Glutamatergic neuron (in vitro differentiated cells): ENCODE measurements around the gene NOLC1. TPM values are rescaled to one million over a fixed set of nuclear protein-coding genes. Genes with fewer than 3 reads are reported as not detected.

ENCODE experiments used
- DNase-seq: peaks from one replicate; pipeline ENCODE4 v3.0.0; 2022
- H3K27ac Mint-ChIP-seq: one replicate; pipeline ENCODE4 v1.8.0; 2020; ENCODE audit warnings: mild to moderate bottlenecking, mixed read lengths, inconsistent platforms; ENCODE audit not compliant: unreplicated experiment
- H3K27me3 Mint-ChIP-seq: one replicate; pipeline ENCODE4 v1.8.0; 2020; ENCODE audit warnings: mild to moderate bottlenecking, moderate library complexity, mixed read lengths, inconsistent platforms; ENCODE audit not compliant: unreplicated experiment
- H3K36me3 Mint-ChIP-seq: one replicate; pipeline ENCODE4 v1.8.0; 2020; ENCODE audit warnings: mild to moderate bottlenecking, mixed read lengths, inconsistent platforms; ENCODE audit not compliant: unreplicated experiment
- H3K4me1 Mint-ChIP-seq: one replicate; pipeline ENCODE4 v1.8.0; 2020; ENCODE audit warnings: mild to moderate bottlenecking, low read depth, mixed read lengths, inconsistent platforms; ENCODE audit not compliant: unreplicated experiment
- H3K4me3 Mint-ChIP-seq: one replicate; pipeline ENCODE4 v1.8.0; 2020; ENCODE audit warnings: mild to moderate bottlenecking, mixed read lengths, inconsistent platforms; ENCODE audit not compliant: unreplicated experiment
- H3K9me3 Mint-ChIP-seq: one replicate; pipeline ENCODE4 v1.8.0; 2020; ENCODE audit warnings: mild to moderate bottlenecking, moderate library complexity, mixed read lengths, inconsistent platforms; ENCODE audit not compliant: unreplicated experiment
- total RNA-seq: library from RNA; stranded (reverse); fragmentation: NEBNext Ultra II Directional; extraction: Animal tissue kit (Norgen Biotek cat#: 25700); gene quantifications from one replicate; pipeline ENCODE4 v1.2.1, GENCODE V29; 2021; ENCODE audit not compliant: unreplicated experiment
- TF ChIP-seq, protein P1 (sequence below): fragments of 200-600 bp; sonication (generic); IDR thresholded peaks from one replicate; pipeline ENCODE4 v1.5.0; 2021; ENCODE audit not compliant: partially characterized antibody, unreplicated experiment

Gene NOLC1
- total RNA-seq, 1 donor from 2014 or later = 59.5 TPM

DNA sequence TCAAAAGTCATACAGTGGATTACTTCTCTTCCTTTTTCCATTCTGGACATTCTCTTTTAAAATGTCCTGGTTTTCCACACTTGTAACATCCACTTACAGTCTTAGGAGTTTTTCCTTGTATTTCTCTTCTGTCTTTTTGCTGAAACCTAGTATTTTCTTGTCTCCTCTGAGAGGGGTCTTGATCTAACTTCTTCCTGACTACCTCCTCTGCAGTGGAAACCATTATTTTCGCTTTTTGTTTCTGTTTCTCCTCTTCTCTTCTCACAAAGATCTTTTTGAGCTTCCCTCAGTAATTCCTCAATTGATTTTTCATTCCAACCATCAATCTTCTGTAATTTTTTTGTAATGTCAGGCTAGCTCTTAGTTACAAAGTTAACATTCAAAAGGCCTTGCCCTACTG lies 50.2 kb downstream of the NOLC1 start:
- peaks cover 13% of the 10 kb centered on the region for H3K9me3 Mint-ChIP-seq
- TF ChIP-seq, protein P1, sequence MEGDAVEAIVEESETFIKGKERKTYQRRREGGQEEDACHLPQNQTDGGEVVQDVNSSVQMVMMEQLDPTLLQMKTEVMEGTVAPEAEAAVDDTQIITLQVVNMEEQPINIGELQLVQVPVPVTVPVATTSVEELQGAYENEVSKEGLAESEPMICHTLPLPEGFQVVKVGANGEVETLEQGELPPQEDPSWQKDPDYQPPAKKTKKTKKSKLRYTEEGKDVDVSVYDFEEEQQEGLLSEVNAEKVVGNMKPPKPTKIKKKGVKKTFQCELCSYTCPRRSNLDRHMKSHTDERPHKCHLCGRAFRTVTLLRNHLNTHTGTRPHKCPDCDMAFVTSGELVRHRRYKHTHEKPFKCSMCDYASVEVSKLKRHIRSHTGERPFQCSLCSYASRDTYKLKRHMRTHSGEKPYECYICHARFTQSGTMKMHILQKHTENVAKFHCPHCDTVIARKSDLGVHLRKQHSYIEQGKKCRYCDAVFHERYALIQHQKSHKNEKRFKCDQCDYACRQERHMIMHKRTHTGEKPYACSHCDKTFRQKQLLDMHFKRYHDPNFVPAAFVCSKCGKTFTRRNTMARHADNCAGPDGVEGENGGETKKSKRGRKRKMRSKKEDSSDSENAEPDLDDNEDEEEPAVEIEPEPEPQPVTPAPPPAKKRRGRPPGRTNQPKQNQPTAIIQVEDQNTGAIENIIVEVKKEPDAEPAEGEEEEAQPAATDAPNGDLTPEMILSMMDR = no peak
- H3K27me3 Mint-ChIP-seq = peaks cover 1% of the 10 kb centered on the region
- H3K4me1 Mint-ChIP-seq = no peaks in the 10 kb centered on the region
- H3K27ac Mint-ChIP-seq = no peak overlapping the region
- H3K4me3 Mint-ChIP-seq = no peak overlapping the region
- DNase-seq = no peak
- peaks cover 21% of the 10 kb centered on the region for H3K36me3 Mint-ChIP-seq

DNA sequence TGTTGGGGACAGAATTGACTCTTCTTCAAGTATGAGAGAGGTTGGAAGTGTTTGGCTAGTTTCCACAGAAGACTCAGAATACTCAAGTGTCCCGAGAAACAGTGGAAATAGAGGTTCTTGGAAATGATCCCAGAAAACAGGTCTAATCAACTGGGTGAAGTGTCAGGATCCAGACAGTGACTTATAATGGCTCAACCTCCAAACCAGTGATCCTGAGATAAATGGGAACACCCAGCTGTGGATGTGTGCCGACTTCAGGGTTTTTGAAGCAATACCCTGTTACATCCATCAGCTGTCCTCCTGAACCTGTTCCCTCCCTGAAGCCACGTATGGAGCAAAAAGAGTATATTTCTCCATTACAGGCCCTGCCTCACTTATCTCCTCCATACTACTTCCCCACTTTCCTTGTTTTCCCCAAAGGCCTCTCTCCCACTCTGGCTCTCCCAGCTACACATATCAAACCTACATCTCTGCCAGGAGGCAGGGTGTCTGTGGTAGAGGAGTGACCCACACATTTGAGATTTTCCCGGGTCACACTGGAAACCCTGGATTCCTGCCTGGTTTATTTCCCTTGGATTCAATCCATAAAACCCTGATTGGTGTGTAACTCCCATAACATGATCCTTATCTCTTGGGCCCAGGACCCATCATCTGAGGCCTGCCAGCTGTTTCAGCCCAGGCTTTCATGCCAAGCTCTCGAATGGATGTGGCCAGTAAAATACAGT lies 56.3 kb downstream of the NOLC1 start:
- Mint-ChIP-seq H3K36me3 (peaks cover 2% of the 10 kb centered on the region), H3K27me3 (peaks cover 1% of the 10 kb centered on the region), H3K4me3 (no peak overlapping the region), H3K4me1 (no peaks in the 10 kb centered on the region), H3K9me3 (peaks cover 6% of the 10 kb centered on the region), H3K27ac (no peak overlapping the region)
- no peak for DNase-seq
- TF ChIP-seq, protein P1 = no peak

DNA sequence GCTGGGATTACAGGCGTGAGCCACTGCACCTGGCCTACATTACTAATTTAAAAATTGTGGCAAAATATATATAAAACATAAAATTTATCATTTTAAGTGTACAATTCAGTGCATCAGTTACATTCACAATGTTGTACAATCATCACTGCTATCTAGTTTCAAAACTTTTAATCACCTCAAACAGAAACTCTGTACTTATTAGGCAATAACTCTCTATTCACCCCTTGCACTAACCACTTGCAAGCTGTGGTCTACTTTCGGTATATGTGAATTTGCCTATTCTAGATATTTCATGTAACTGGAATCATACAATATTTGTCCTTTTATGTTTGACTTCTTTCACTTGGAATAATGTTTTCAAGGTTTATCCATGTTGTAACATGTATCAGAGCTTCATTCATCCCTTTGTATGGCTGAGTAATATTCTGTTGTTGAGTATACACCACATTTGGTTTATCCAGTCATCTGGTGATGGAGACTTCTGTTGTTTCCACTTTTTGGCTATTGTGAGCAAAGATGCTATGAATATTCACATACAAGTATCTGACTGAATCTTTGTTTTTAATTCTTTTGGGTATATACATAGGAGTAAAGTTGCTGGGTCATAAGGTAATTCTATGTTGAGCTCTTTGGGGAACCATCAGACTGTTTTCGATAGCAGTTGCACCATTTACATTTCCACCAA lies 59.6 kb downstream of the NOLC1 start:
- H3K9me3 Mint-ChIP-seq = peaks cover 5% of the 10 kb centered on the region
- H3K4me1 Mint-ChIP-seq = no peaks in the 10 kb centered on the region
- TF ChIP-seq, protein P1 = no peak
- H3K4me3 Mint-ChIP-seq = no peak overlapping the region
- H3K27me3 Mint-ChIP-seq = no peaks in the 10 kb centered on the region
- H3K36me3 Mint-ChIP-seq = no peaks in the 10 kb centered on the region
- H3K27ac Mint-ChIP-seq = no peak overlapping the region
- no peak for DNase-seq

Other genes with a start within 250 kb of the NOLC1 start
- 48.1 TPM for gene ARMH3, start 96.2 kb upstream of the NOLC1 start, total RNA-seq
- gene HPS6, start 87.0 kb upstream of the NOLC1 start, total RNA-seq = 22.1 TPM
- gene LDB1, start 32.0 kb upstream of the NOLC1 start, total RNA-seq = 310 TPM
- 21.6 TPM for gene PPRC1, start 19.3 kb upstream of the NOLC1 start, total RNA-seq
- not detected for gene ELOVL3, start 73.9 kb downstream of the NOLC1 start, total RNA-seq
- gene PITX3, start 89.1 kb downstream of the NOLC1 start, total RNA-seq = not detected
- 71.6 TPM for gene GBF1, start 93.1 kb downstream of the NOLC1 start, total RNA-seq
- gene NFKB2, start 243.3 kb downstream of the NOLC1 start, total RNA-seq = 7.5 TPM